Mesendoderm (in vitro differentiated cells): ENCODE results near the gene C19orf73.
"Not testable (repeated sequence)": the region's sequence is repeated elsewhere in the genome, so short reads cannot be mapped to it uniquely, and the experiment has no call there.

Experiments
- DNase-seq: peaks from one replicate; pipeline ENCODE4 v3.0.0; 2013
- H2AK5ac ChIP-seq: 2 replicates; pipeline ENCODE4 v1.6.1; 2013; ENCODE audit warnings: low read length, inconsistent platforms
- H2BK120ac ChIP-seq: 2 replicates; pipeline ENCODE4 v1.6.1; 2013; ENCODE audit warnings: low read depth, mild to moderate bottlenecking, low read length, moderate library complexity, mixed read lengths
- H2BK15ac ChIP-seq: replicated peaks from 2 replicates; pipeline ENCODE4 v1.6.1; 2013; ENCODE audit warnings: low read depth, mild to moderate bottlenecking, moderate library complexity
- H2BK5ac ChIP-seq: 2 replicates; pipeline ENCODE4 v1.6.1; 2013; ENCODE audit warnings: low read length, inconsistent platforms
- H3K18ac ChIP-seq: 2 replicates; pipeline ENCODE4 v1.6.1; 2013; ENCODE audit warnings: mild to moderate bottlenecking, low read length, mixed read lengths
- H3K23ac ChIP-seq: one replicate; pipeline ENCODE4 v1.6.1; 2013; ENCODE audit warnings: low read length
- H3K27ac ChIP-seq: 2 replicates; pipeline ENCODE4 v1.5.1; 2013; ENCODE audit warnings: low read depth, mild to moderate bottlenecking, inconsistent platforms, low read length, moderate library complexity
- H3K27me3 ChIP-seq: 2 replicates; pipeline ENCODE4 v1.6.1; 2013; ENCODE audit warnings: low read length, control low read depth, mild to moderate bottlenecking, inconsistent platforms; ENCODE audit not compliant: insufficient read depth, poor library complexity
- H3K36me3 ChIP-seq: 2 replicates; pipeline ENCODE4 v1.6.1; 2013; ENCODE audit warnings: low read length, inconsistent platforms; ENCODE audit not compliant: control insufficient read depth, insufficient read depth
- H3K4ac ChIP-seq: one replicate; pipeline ENCODE4 v1.6.1; 2013; ENCODE audit warnings: low read depth, mild to moderate bottlenecking, low read length, moderate library complexity
- H3K4me1 ChIP-seq: 2 replicates; pipeline ENCODE4 v1.6.1; 2013; ENCODE audit warnings: low read depth, low read length, inconsistent platforms; ENCODE audit not compliant: control insufficient read depth
- H3K4me2 ChIP-seq: 2 replicates; pipeline ENCODE4 v1.6.1; 2013; ENCODE audit warnings: low read length
- H3K4me3 ChIP-seq: 2 replicates; pipeline ENCODE4 v1.5.1; 2013; ENCODE audit warnings: mild to moderate bottlenecking, low read length
- H3K56ac ChIP-seq: one replicate; pipeline ENCODE4 v1.6.1; 2013; ENCODE audit warnings: low read length
- H3K79me1 ChIP-seq: 2 replicates; pipeline ENCODE4 v1.6.1; 2013; ENCODE audit warnings: low read length, inconsistent platforms
- H3K79me2 ChIP-seq: 2 replicates; pipeline ENCODE4 v1.6.1; 2013; ENCODE audit warnings: mild to moderate bottlenecking, low read length; ENCODE audit not compliant: control insufficient read depth, insufficient read depth
- H3K9ac ChIP-seq: 2 replicates; pipeline ENCODE4 v1.6.1; 2013; ENCODE audit warnings: low read length, inconsistent platforms
- H4K5ac ChIP-seq: one replicate; pipeline ENCODE4 v1.6.1; 2013; ENCODE audit warnings: low read length
- H4K8ac ChIP-seq: one replicate; pipeline ENCODE4 v1.6.1; 2013; ENCODE audit warnings: low read depth, mild to moderate bottlenecking, control low read depth, low read length, moderate library complexity
- WGBS: extraction: QIAGEN DNeasy Blood & Tissue Kit; methylation state at CpG from one replicate; pipeline ENCODE4 v1.1.7; 2013; ENCODE audit warnings: low lambda C conversion rate, missing lambda C conversion rate; ENCODE audit not compliant: insufficient coverage; ENCODE audit errors: extremely low coverage; 5-methylcytosine and 5-hydroxymethylcytosine counted together

Gene C19orf73

DNA sequence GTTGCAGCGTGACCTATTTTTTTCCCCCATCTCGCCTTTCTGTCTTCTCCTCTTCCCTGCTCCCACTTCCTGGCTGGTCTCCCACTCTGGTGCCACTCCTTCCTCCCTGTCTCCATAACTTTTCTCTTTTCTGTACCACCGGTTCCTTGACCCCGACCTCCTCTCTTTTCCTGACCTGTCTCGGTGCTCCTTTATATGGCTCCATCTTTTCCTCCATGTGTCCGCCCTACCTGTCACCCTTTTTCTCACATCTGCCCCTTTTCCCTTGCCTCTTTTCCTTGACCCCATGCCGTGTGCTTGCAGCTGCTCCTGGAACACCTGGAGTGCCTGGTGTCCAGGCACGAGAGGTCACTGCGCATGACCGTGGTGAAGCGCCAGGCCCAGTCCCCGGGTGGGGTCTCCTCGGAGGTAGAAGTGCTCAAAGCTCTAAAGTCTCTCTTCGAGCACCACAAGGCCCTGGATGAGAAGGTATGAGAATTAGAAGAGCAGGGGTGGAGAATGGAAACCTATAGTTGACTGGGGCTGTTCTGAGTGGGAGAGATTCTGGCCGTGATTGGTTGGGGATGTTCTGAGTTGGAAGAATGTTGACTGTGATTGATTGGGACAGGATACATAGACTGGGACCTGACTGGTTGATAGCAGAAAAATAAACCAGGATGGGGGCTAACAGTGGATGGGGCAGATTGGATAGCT lies 9.7 kb upstream of the C19orf73 start:
- H3K4me2 ChIP-seq: peak overlapping the region; percentile 23
- no peak overlapping the region for H3K18ac ChIP-seq
- no peaks in the 10 kb centered on the region for H3K79me1 ChIP-seq
- H2BK15ac ChIP-seq: no peak overlapping the region
- H3K27ac ChIP-seq: no peak overlapping the region
- no peak overlapping the region for H3K4ac ChIP-seq
- H3K36me3 ChIP-seq: no peaks in the 10 kb centered on the region
- no CpG with 5 or more reads among the region's 15 CpGs for WGBS
- H3K56ac ChIP-seq: peak overlapping the region; percentile 62
- no peak overlapping the region for H2AK5ac ChIP-seq
- no peak overlapping the region for H4K5ac ChIP-seq
- no peaks in the 10 kb centered on the region for H3K79me2 ChIP-seq
- H3K23ac ChIP-seq: no peak overlapping the region
- no peaks in the 10 kb centered on the region for H3K4me1 ChIP-seq
- no peak overlapping the region for H2BK5ac ChIP-seq
- no peak for DNase-seq
- H2BK120ac ChIP-seq: no peak overlapping the region
- H3K4me3 ChIP-seq: no peak overlapping the region
- no peaks in the 10 kb centered on the region for H3K27me3 ChIP-seq
- H4K8ac ChIP-seq: no peak overlapping the region
- H3K9ac ChIP-seq: peak overlapping the region; percentile 3

DNA sequence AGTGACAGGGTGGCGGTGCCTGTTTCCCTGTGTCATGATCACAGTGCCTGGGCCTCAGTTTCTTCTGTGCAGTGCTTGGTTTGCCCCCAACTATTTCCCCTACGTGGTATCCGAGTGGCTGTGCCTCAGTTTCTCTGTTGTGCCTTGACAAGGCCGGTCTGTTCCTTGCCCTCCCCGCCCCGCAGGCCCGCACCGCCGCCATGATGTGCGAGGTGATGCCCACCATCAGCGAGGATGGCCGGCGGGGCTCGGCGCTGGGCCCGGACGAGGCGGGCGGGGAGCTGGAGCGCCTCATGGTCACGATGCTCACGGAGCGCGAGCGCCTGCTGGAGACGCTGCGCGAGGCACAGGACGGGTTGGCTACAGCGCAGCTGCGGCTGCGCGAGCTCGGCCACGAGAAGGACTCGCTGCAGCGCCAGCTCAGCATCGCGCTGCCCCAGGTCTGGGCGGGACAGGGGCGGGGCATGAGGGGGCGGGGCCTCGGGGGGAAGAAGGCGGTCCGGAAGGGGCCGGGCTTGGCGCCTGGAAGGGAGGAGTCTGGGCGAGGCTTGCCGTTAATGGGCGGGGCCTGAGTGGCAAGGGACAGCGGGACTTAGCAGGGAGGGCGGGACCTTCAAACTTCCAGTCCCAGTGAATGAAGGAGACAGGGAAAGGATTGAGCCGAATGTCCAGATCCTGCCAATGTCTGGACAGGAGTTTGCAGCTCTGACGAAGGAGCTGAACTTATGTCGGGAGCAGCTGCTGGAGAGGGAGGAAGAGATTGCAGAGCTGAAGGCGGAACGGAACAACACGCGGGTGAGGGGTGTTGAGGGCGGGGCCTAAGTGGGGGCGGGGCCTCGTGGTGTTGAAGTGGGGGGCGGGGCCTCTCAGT lies 9.0 kb upstream of the C19orf73 start:
- Histone ChIP-seq H4K5ac (no peak overlapping the region), H3K18ac (peak overlapping the region; percentile 2), H2AK5ac (no peak overlapping the region), H3K56ac (peak overlapping the region; percentile 86), H3K4me3 (peak overlapping the region; percentile 31), H3K23ac (no peak overlapping the region), H3K27me3 (no peaks in the 10 kb centered on the region), H3K79me1 (no peaks in the 10 kb centered on the region), H3K36me3 (no peaks in the 10 kb centered on the region), H3K4ac (no peak overlapping the region), H3K9ac (peak overlapping the region; percentile 74), H4K8ac (no peak overlapping the region), H3K79me2 (no peaks in the 10 kb centered on the region), H2BK120ac (no peak overlapping the region), H2BK5ac (no peak overlapping the region), H3K4me1 (no peaks in the 10 kb centered on the region), H2BK15ac (no peak overlapping the region), H3K4me2 (peak overlapping the region; percentile 69), H3K27ac (no peak overlapping the region)
- DNase-seq: peak; percentile 98
- WGBS: no CpG with 5 or more reads among the region's 63 CpGs

DNA sequence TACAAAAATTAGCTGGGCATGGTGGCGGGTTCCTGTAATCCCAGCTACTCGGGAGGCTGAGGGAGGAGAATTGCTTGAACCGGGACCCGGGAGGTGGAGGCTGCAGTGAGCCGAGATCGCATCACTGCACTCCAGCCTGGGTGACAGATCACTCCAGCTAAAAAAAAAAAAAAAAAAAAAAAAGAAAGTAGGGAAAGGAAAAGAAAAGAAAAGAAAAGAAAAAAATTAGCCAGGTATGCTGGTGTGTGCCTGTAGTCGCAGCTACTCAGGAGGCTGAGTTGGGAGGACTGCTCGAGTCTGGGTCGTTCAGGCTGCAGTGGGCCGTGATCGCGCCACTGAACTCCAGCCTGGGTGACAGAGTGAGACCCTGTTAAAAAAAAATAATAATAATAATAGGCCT lies 8.3 kb upstream of the C19orf73 start:
- H3K23ac ChIP-seq, DNase-seq, H2AK5ac ChIP-seq, H2BK120ac ChIP-seq, H3K79me1 ChIP-seq, H4K8ac ChIP-seq, H3K4me3 ChIP-seq, H3K4ac ChIP-seq, H3K4me2 ChIP-seq, H3K18ac ChIP-seq, H3K27ac ChIP-seq, H2BK5ac ChIP-seq, H3K4me1 ChIP-seq, H3K36me3 ChIP-seq, H2BK15ac ChIP-seq, H3K9ac ChIP-seq, H4K5ac ChIP-seq, H3K79me2 ChIP-seq, H3K56ac ChIP-seq, H3K27me3 ChIP-seq: not testable (repeated sequence)
- WGBS: no CpG with 5 or more reads among the region's 12 CpGs

DNA sequence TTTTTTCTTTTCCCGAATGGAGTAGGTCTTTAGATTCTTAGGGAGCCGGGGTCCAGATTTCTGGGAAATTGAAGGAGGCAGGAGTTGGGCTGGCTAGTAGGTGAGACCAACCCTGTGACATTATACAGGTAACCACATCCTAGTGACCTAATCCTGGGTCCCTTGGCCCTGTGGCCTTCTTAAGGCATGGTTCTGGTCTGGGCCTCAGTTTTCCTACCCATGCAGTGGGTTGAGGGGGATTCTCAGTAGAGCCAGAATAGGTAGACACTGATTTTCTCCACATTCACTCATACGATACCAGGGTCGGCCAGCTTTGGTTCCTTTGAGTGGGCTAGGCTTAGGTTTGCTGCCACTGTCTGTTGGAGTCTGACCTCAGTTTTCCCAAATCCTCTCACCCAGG lies 7.6 kb upstream of the C19orf73 start:
- WGBS: no CpG with 5 or more reads among the region's 4 CpGs
- no peak overlapping the region for H3K23ac ChIP-seq

DNA sequence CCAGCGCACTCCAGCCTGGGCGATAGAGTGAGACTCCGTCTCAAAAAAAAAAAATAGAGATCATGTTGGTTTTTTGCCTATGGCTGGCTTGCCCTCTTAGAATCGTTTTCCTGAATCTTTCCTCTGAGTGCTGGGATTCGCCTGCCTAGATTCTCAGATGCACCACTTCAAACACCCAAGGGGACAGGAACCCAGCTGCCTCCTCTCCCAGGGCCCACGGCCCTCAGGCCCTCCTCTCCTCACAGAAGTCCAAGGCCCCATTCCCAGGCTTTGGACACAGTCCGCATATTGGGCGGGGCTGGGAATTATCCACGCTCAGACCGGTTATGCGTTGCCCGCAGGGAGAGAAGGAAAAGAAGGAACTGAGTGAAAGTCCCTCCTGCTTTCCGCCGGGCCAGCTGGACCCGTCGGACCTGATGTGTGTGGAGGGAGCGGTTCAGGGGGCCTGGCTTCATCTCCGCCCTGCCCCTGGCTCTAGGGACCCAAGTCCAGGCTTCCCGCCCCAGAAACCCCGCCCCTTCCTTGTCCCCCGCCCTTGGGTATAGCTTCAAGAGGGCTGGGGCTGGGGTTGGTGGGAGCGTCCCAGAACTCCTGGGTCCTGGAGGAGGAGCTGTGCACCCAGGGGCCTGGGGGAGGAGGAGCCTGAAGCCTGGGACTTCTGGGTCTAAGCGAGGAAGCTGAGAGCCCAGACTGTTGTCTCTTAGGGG lies 6.2 kb upstream of the C19orf73 start:
- no peak overlapping the region for H3K23ac ChIP-seq
- no peaks in the 10 kb centered on the region for H3K36me3 ChIP-seq
- no peak overlapping the region for H2BK120ac ChIP-seq
- H3K4ac ChIP-seq: peak overlapping the region; percentile 44
- peak overlapping the region; percentile 34 for H3K18ac ChIP-seq
- no peaks in the 10 kb centered on the region for H3K79me2 ChIP-seq
- no peak overlapping the region for H2BK5ac ChIP-seq
- no peak overlapping the region for H4K5ac ChIP-seq
- no peak overlapping the region for H2AK5ac ChIP-seq
- H3K56ac ChIP-seq: peak overlapping the region; percentile 40
- H3K4me3 ChIP-seq: no peak overlapping the region
- DNase-seq: no peak
- no peak overlapping the region for H2BK15ac ChIP-seq
- no peak overlapping the region for H3K4me2 ChIP-seq
- H3K9ac ChIP-seq: peak overlapping the region; percentile 17
- no CpG with 5 or more reads among the region's 23 CpGs for WGBS
- H3K79me1 ChIP-seq: no peaks in the 10 kb centered on the region
- no peak overlapping the region for H3K27ac ChIP-seq
- no peaks in the 10 kb centered on the region for H3K4me1 ChIP-seq
- H4K8ac ChIP-seq: peak overlapping the region; percentile 87
- peaks cover 7% of the 10 kb centered on the region for H3K27me3 ChIP-seq

More for the DNA sequence above, 7.6 kb upstream of the C19orf73 start:
- H3K4ac ChIP-seq: no peak overlapping the region
- H2BK5ac ChIP-seq: no peak overlapping the region
- no peaks in the 10 kb centered on the region for H3K36me3 ChIP-seq
- no peak overlapping the region for H3K18ac ChIP-seq
- H4K8ac ChIP-seq: no peak overlapping the region
- no peaks in the 10 kb centered on the region for H3K4me1 ChIP-seq
- no peak overlapping the region for H2BK15ac ChIP-seq
- no peak for DNase-seq
- H3K4me3 ChIP-seq: no peak overlapping the region
- no peak overlapping the region for H3K9ac ChIP-seq
- no peaks in the 10 kb centered on the region for H3K79me2 ChIP-seq
- no peak overlapping the region for H3K56ac ChIP-seq
- no peak overlapping the region for H2AK5ac ChIP-seq
- H3K4me2 ChIP-seq: no peak overlapping the region
- H3K79me1 ChIP-seq: no peaks in the 10 kb centered on the region
- no peaks in the 10 kb centered on the region for H3K27me3 ChIP-seq
- no peak overlapping the region for H3K27ac ChIP-seq
- no peak overlapping the region for H2BK120ac ChIP-seq
- H4K5ac ChIP-seq: no peak overlapping the region
